ENCODE data around the gene ABTB1.

The ABTB1 gene

DNA sequence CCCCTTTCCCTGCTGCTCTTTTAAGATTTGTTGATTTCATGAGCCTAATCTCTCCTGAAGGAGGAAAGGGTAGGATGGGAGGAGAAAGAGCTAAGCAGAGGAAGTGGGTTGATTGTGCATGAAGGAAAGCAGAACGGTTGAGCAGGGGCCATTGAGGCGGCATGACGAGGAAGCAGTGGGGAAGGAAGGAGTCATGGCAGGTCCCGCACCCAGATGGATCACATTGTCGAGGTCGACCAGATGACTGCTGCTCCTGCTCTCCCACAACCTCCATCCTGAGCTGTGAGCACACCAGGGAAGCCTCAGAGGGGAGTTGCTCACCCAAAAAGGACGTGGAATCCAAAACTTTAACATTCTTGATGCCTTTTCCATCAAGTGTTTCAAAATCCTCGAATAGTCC, 42.8 kb downstream of the ABTB1 start:
- no peak overlapping the region for H3K27ac ChIP-seq (ENCODE audit: low read depth, low read length, poor library complexity, severe bottlenecking)

DNA sequence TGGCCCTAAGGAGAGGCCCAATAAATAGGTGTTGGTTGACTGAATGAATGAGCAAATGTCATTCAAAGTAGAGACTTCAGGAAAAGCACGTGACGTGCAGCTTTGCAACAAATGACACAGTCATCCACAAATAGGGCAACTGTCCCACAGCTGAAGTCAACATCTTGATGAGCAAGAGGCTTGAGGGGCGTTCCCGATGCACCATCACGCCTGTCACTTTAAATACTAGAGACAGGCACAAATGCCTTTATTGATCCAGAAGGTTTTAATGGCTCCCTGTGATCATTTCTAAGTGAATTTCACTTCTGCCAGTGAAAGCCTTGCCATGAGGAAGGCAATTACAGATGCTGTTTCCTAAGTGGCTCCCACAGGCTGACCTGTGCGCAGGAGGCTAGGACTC, 43.6 kb downstream of the ABTB1 start:
- H4K20me1 ChIP-seq (ENCODE audit: insufficient read depth, low read length), result no peaks in the 10 kb centered on the region
- H3K27ac ChIP-seq (ENCODE audit: low read depth, low read length, poor library complexity, severe bottlenecking), result no peak overlapping the region
- H3K79me2 ChIP-seq (ENCODE audit: insufficient read depth, low read length), result no peaks in the 10 kb centered on the region
- no peak overlapping the region for H3K9ac ChIP-seq (ENCODE audit: low read length)
- H3K4me3 ChIP-seq (ENCODE audit: low read depth, low read length, poor library complexity, severe bottlenecking), result no peak overlapping the region
- TF ChIP-seq, protein P1, sequence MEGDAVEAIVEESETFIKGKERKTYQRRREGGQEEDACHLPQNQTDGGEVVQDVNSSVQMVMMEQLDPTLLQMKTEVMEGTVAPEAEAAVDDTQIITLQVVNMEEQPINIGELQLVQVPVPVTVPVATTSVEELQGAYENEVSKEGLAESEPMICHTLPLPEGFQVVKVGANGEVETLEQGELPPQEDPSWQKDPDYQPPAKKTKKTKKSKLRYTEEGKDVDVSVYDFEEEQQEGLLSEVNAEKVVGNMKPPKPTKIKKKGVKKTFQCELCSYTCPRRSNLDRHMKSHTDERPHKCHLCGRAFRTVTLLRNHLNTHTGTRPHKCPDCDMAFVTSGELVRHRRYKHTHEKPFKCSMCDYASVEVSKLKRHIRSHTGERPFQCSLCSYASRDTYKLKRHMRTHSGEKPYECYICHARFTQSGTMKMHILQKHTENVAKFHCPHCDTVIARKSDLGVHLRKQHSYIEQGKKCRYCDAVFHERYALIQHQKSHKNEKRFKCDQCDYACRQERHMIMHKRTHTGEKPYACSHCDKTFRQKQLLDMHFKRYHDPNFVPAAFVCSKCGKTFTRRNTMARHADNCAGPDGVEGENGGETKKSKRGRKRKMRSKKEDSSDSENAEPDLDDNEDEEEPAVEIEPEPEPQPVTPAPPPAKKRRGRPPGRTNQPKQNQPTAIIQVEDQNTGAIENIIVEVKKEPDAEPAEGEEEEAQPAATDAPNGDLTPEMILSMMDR (IDR thresholded peaks at IDR 0.05; ENCODE audit: low read length), result no peak
- no peak for TF ChIP-seq EZH2 (IDR thresholded peaks at IDR 0.05; ENCODE audit: borderline replicate concordance, low read length)
- H3K4me2 ChIP-seq (ENCODE audit: low read length), result no peak overlapping the region
- no peaks in the 10 kb centered on the region for H3K9me2 ChIP-seq (ENCODE audit: low read depth, low read length)
- H3K27me3 ChIP-seq (ENCODE audit: insufficient read depth, low read length), result no peaks in the 10 kb centered on the region; the same call in 1 of the 2 replicates
- no peaks in the 10 kb centered on the region for H3K36me3 ChIP-seq (ENCODE audit: insufficient read depth, low read length)
- no peaks in the 10 kb centered on the region for H3K4me1 ChIP-seq (ENCODE audit: insufficient read depth, low read length, severe bottlenecking)
- H3F3A ChIP-seq (ENCODE audit: insufficient read depth, low read length), result no peaks in the 10 kb centered on the region
- H3K9me3 ChIP-seq (ENCODE audit: low read length), result no peaks in the 10 kb centered on the region
- no peak overlapping the region for H2AFZ ChIP-seq (ENCODE audit: low read length)

More for the DNA sequence above, 42.8 kb downstream of the ABTB1 start:
- no peaks in the 10 kb centered on the region for H3K27me3 ChIP-seq (ENCODE audit: insufficient read depth, low read length)
- H3K9me2 ChIP-seq (ENCODE audit: low read depth, low read length), result no peaks in the 10 kb centered on the region
- no peak overlapping the region for H3K9ac ChIP-seq (ENCODE audit: low read length)
- H3K9me3 ChIP-seq (ENCODE audit: low read length), result no peaks in the 10 kb centered on the region
- no peaks in the 10 kb centered on the region for H3F3A ChIP-seq (ENCODE audit: insufficient read depth, low read length)
- H4K20me1 ChIP-seq (ENCODE audit: insufficient read depth, low read length), result no peaks in the 10 kb centered on the region
- no peaks in the 10 kb centered on the region for H3K36me3 ChIP-seq (ENCODE audit: insufficient read depth, low read length)
- H2AFZ ChIP-seq (ENCODE audit: low read length), result no peak overlapping the region
- no peak for TF ChIP-seq EZH2 (IDR thresholded peaks at IDR 0.05; ENCODE audit: borderline replicate concordance, low read length)
- TF ChIP-seq, protein P1 (IDR thresholded peaks at IDR 0.05; ENCODE audit: low read length), result no peak
- H3K4me3 ChIP-seq (ENCODE audit: low read depth, low read length, poor library complexity, severe bottlenecking), result no peak overlapping the region
- H3K4me2 ChIP-seq (ENCODE audit: low read length), result no peak overlapping the region
- H3K79me2 ChIP-seq (ENCODE audit: insufficient read depth, low read length), result no peaks in the 10 kb centered on the region
- no peaks in the 10 kb centered on the region for H3K4me1 ChIP-seq (ENCODE audit: insufficient read depth, low read length, severe bottlenecking)

GRCh38 chr3:127717357-127718244, 44.8 kb downstream of the ABTB1 start:
- H3K27ac ChIP-seq (ENCODE audit: low read depth, low read length, poor library complexity, severe bottlenecking), result no peak overlapping the region
- H3K4me2 ChIP-seq (ENCODE audit: low read length), result no peak overlapping the region
- H3K9me3 ChIP-seq (ENCODE audit: low read length), result no peaks in the 10 kb centered on the region
- no peaks in the 10 kb centered on the region for H3K36me3 ChIP-seq (ENCODE audit: insufficient read depth, low read length)
- TF ChIP-seq, protein P1 (IDR thresholded peaks at IDR 0.05; ENCODE audit: low read length), result no peak
- TF ChIP-seq EZH2 (IDR thresholded peaks at IDR 0.05; ENCODE audit: borderline replicate concordance, low read length), result no peak
- no peak overlapping the region for H2AFZ ChIP-seq (ENCODE audit: low read length)
- H3K79me2 ChIP-seq (ENCODE audit: insufficient read depth, low read length), result no peaks in the 10 kb centered on the region
- H3K4me1 ChIP-seq (ENCODE audit: insufficient read depth, low read length, severe bottlenecking), result no peaks in the 10 kb centered on the region
- no peaks in the 10 kb centered on the region for H3F3A ChIP-seq (ENCODE audit: insufficient read depth, low read length)
- H3K27me3 ChIP-seq (ENCODE audit: insufficient read depth, low read length), result no peaks in the 10 kb centered on the region; the same call in 1 of the 2 replicates
- no peak overlapping the region for H3K9ac ChIP-seq (ENCODE audit: low read length)
- H4K20me1 ChIP-seq (ENCODE audit: insufficient read depth, low read length), result no peaks in the 10 kb centered on the region
- H3K9me2 ChIP-seq (ENCODE audit: low read depth, low read length), result no peaks in the 10 kb centered on the region
- no peak overlapping the region for H3K4me3 ChIP-seq (ENCODE audit: low read depth, low read length, poor library complexity, severe bottlenecking)
